Stomach (tissue), 9 donors: ENCODE results near the gene DNAH14. TPM values are rescaled to one million over a fixed set of nuclear protein-coding genes. Genes with fewer than 3 reads are reported as not detected.
"Not testable (repeated sequence)": the region's sequence is repeated elsewhere in the genome, so short reads cannot be mapped to it uniquely, and the experiment has no call there.

ENCODE experiments used
- DNase-seq, 2 donors: peaks; one replicate each; pipeline versions ENCODE4 v3.0.0 to v3.0.0-alpha.2; 2013 to 2019
- H3K27ac ChIP-seq, 5 donors: fragments of 200-600 bp in 4 of 5; sonication (generic) in 4 of 5; one replicate each; pipeline ENCODE4 v1.5.1; 2013 to 2019; ENCODE audit warnings: mild to moderate bottlenecking in 1 of 5, moderate library complexity in 1 of 5
- H3K27me3 ChIP-seq, 3 donors: fragments of 200-600 bp; sonication (generic); one replicate each; pipeline ENCODE4 v1.5.1; 2017 to 2019; ENCODE audit warnings: mixed run types in 1 of 3
- H3K36me3 ChIP-seq, 4 donors: fragments of 200-600 bp; sonication (generic); 1 replicate in 3 of 4; 2 replicates in 1 of 4; pipeline ENCODE4 v1.5.1; 2016 to 2019
- H3K4me1 ChIP-seq, 4 donors: fragments of 200-600 bp; sonication (generic); one replicate each; pipeline ENCODE4 v1.5.1; 2016 to 2019
- H3K4me3 ChIP-seq, 4 donors: fragments of 200-600 bp; sonication (generic) in 3 of 4; one replicate each; pipeline ENCODE4 v1.5.1; 2016 to 2019; ENCODE audit warnings: mild to moderate bottlenecking in 1 of 4
- H3K9me3 ChIP-seq, 4 donors: fragments of 200-600 bp; sonication (generic); one replicate each; pipeline ENCODE4 v1.5.1; 2016 to 2019
- CTCF ChIP-seq, 7 experiments: fragments of 450-650 bp in 4 of 7; fragments of 200-600 bp in 3 of 7; sonication (generic) in 3 of 7; IDR thresholded peaks; one replicate each; pipeline ENCODE4 v1.5.1; 2016 to 2019; ENCODE audit warnings: antibody characterized with exemption in 7 of 7, control low read depth in 2 of 7, mild to moderate bottlenecking in 1 of 7
- EP300 ChIP-seq: sonication (generic); formaldehyde crosslinking; IDR thresholded peaks from one replicate; pipeline ENCODE4 v1.6.1; 2017; ENCODE audit warnings: antibody characterized with exemption
- POLR2A ChIP-seq, 4 donors: fragments of 450-650 bp; IDR thresholded peaks; one replicate each; pipeline ENCODE4 v1.6.1; 2016; ENCODE audit warnings: antibody characterized with exemption in 4 of 4, control low read depth in 2 of 4, mild to moderate bottlenecking in 1 of 4, moderate library complexity in 1 of 4
- POLR2AphosphoS5 ChIP-seq, 3 donors: sonication (generic); formaldehyde crosslinking; IDR thresholded peaks; one replicate each; pipeline ENCODE4 v1.6.1; 2016; ENCODE audit warnings: antibody characterized with exemption in 3 of 3
- WGBS, 5 donors: extraction: QIAGEN DNeasy Blood & Tissue Kit in 3 of 5; methylation state at CpG; one replicate each; pipeline versions ENCODE4 v1.1.5 to v1.1.7; 2013 to 2018; 5-methylcytosine and 5-hydroxymethylcytosine counted together
- intact Hi-C: fragments of 100-400 bp; cut with DNase I; formaldehyde crosslinking; loops from one replicate; pipeline ENCODE4 v1.15.1; 2023; ENCODE audit warnings: low total_unique reads
- polyA plus RNA-seq, 3 donors: library from polyadenylated mRNA; stranded (reverse); fragments of 200-250 nt; gene quantifications; one replicate each; pipeline ENCODE4 v1.2.3, GENCODE V29; 2013
- total RNA-seq, 5 donors: library from RNA; depleted of rRNA; stranded (reverse); fragments of >200 nt; gene quantifications; one replicate each; pipeline versions ENCODE4 v1.1.0 to v1.2.3, GENCODE V29; 2014 to 2016
- donor health status: healthy with polysubstance abuse.
- donor health status: Bipolar disorder and iron deficiency.
- donor health status: healthy.

Gene DNAH14
- total and polyA plus RNA-seq, 8 donors: 1.7 to 158 (median 6.2) TPM

DNA sequence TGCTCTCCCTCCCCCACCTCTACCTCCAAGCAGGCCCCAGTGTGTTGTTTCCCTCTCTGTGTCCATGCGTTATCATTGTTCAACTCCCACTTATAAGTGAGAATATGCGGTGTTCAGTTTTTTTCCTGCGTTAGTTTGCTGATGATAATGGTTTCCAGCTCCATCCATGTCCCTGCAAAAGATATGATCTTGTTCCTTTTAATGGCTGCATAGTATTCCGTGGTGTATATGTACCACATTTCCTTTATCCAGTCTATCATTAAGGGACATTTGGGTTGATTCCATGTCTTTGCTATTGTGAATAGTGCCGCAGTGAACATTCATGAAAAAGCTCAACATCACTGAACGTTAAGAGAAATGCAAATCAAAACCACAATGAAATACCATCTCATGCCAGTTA, 58.6 kb downstream of the DNAH14 start:
- no peak overlapping the region for H3K27ac ChIP-seq
- TF ChIP-seq EP300 (no peak), CTCF (IDR thresholded peaks at IDR 0.05) (no peak), POLR2AphosphoS5 (IDR thresholded peaks at IDR 0.05) (no peak), POLR2A (IDR thresholded peaks at IDR 0.05) (no peak)
- 91 to 94% (median 93%) methylated on average over 6 of the region's 6 CpGs for WGBS, 5 donors

DNA sequence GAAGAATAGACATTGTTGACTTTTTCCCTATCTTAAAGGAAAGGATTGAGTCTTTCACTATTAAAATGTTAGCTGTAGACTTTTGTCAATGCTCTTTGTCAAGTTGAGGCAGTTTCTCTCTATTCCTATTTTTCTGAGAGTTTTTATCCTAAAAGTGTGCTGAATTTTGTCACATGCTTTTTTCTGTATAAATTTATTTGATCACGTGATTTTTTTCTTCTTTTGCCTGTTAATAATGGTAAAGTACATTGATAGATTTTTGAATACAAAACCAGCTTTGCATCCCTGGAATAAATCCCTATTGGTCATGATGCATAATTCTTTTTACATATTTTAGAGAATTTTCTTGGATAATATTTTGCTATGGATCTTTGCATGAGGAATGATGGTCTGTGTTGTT, 60.1 kb downstream of the DNAH14 start:
- H3K27me3 ChIP-seq: no peaks in the 10 kb centered on the region
- TF ChIP-seq CTCF (IDR thresholded peaks at IDR 0.05) (no peak), POLR2A (IDR thresholded peaks at IDR 0.05) (no peak), EP300 (no peak), POLR2AphosphoS5 (IDR thresholded peaks at IDR 0.05) (no peak)
- WGBS, 5 donors: 55 to 63% (median 58%) methylated on average over 1 of the region's 1 CpG
- H3K27ac ChIP-seq: no peak overlapping the region
- H3K9me3 ChIP-seq: peaks cover 0 to 25% (median 7%) of the 10 kb centered on the region in 4 donors
- no peaks in the 10 kb centered on the region for H3K4me1 ChIP-seq
- H3K4me3 ChIP-seq: no peak overlapping the region
- intact Hi-C loops: no loop called here
- DNase-seq: no peak
- H3K36me3 ChIP-seq: no peaks in the 10 kb centered on the region

More for the DNA sequence above, 58.6 kb downstream of the DNAH14 start:
- no peak for DNase-seq
- intact Hi-C loops: no loop called here
- no peak overlapping the region for H3K4me3 ChIP-seq
- H3K27me3 ChIP-seq: no peaks in the 10 kb centered on the region
- no peaks in the 10 kb centered on the region for H3K36me3 ChIP-seq
- no peaks in the 10 kb centered on the region for H3K4me1 ChIP-seq
- peaks cover 0 to 31% (median 8%) of the 10 kb centered on the region in 4 donors for H3K9me3 ChIP-seq

DNA sequence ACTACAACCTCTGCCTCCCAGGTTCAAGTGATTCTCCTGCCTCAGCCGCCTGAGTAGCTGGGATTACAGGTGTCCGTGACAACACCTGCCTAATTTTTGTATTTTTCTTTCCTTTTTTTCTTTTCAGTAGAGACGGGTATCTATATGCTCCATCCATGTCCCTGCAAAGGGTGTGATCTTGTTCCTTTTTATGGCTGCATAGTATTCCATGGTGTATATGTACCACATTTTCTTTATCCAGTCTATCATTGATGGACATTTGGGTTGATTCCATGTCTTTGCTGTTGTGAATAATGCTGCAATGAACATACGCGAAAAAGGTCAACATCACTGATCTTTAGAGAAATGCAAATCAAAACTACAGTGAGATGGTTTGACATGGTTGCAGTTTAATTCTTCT, 62.1 kb downstream of the DNAH14 start:
- intact Hi-C loops, DNase-seq, H3K27me3 ChIP-seq, H3K36me3 ChIP-seq, H3K4me3 ChIP-seq, H3K27ac ChIP-seq, H3K4me1 ChIP-seq: not testable (repeated sequence)
- peaks cover 0 to 25% (median 6%) of the 10 kb centered on the region in 4 donors for H3K9me3 ChIP-seq
- WGBS, 5 donors: 95 to 98% (median 96%) methylated on average over 5 of the region's 5 CpGs

DNA sequence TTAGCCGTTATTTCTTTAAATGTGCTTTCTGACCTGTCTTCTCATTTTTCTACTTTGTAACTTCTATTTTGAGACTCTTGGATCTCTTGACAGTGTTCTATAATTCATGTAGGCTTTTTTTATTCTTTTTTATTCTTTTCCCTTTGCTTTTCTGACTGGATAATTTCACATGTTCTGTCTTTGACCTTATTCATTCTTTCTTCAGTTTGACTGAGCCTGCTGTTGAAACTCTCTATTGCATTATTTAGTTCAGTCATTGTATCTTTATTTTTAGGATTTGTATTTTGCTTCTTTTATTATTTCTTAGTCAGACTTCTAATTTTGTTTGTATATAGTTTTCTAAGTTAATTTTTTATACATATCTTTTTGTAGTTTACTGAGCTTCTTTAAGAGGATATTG, 66.1 kb downstream of the DNAH14 start:
- H3K4me3 ChIP-seq: no peak overlapping the region
- DNase-seq: no peak
- H3K27ac ChIP-seq: no peak overlapping the region
- H3K27me3 ChIP-seq: no peaks in the 10 kb centered on the region
- intact Hi-C loops: no loop called here
- no peaks in the 10 kb centered on the region for H3K4me1 ChIP-seq
- no peaks in the 10 kb centered on the region for H3K36me3 ChIP-seq
- no peak for TF ChIP-seq POLR2A (IDR thresholded peaks at IDR 0.05)
- no peak for TF ChIP-seq EP300
- no peak for TF ChIP-seq CTCF (IDR thresholded peaks at IDR 0.05)
- no peak for TF ChIP-seq POLR2AphosphoS5 (IDR thresholded peaks at IDR 0.05)
- WGBS, 5 donors: 87 to 100% (median 95%) methylated on average over 1 of the region's 1 CpG
- peaks cover 0 to 16% (median 2%) of the 10 kb centered on the region in 4 donors for H3K9me3 ChIP-seq

DNA sequence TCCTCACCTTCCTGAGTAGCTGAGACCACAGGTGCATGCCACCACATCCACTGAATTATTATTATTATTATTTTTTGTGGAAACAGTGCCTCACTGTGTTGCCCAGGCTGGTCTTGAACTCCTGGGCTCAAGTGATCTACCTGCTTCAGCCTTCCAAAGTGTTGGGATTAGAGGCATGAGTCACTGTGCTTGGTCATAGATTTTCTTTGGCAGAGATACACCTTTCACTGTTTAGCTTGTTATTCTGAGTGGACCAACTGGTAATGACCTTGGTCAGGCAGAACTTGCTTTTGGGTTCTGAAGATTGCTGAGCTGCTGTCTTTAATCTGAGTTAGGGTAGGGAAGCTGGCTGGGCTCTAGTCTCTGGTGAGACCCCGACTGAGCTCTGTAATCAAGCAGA, 66.8 kb downstream of the DNAH14 start:
- H3K36me3 ChIP-seq: no peaks in the 10 kb centered on the region
- no peaks in the 10 kb centered on the region for H3K27me3 ChIP-seq
- WGBS, 5 donors: 83 to 100% (median 97%) methylated on average over 1 of the region's 1 CpG
- DNase-seq: no peak
- H3K27ac ChIP-seq: no peak overlapping the region
- no peak overlapping the region for H3K4me3 ChIP-seq
- intact Hi-C loops: no loop called here
- no peak for TF ChIP-seq POLR2AphosphoS5 (IDR thresholded peaks at IDR 0.05)
- no peak for TF ChIP-seq CTCF (IDR thresholded peaks at IDR 0.05)
- TF ChIP-seq EP300: no peak
- TF ChIP-seq POLR2A (IDR thresholded peaks at IDR 0.05): no peak
- peaks cover 0 to 16% (median 2%) of the 10 kb centered on the region in 4 donors for H3K9me3 ChIP-seq
- H3K4me1 ChIP-seq: no peaks in the 10 kb centered on the region
